Sigmoid colon (tissue), 4 donors: Measurements from ENCODE around the gene HLTF.

Experiments used
- EP300 ChIP-seq, 4 donors: sonication (generic); formaldehyde crosslinking; IDR thresholded peaks; one replicate each; pipeline ENCODE4 v1.6.1; 2017; ENCODE audit warnings: antibody characterized with exemption in 4 of 4
- POLR2A ChIP-seq, 2 donors: fragments of 450-650 bp; IDR thresholded peaks; one replicate each; pipeline ENCODE4 v1.6.1; 2016; ENCODE audit warnings: antibody characterized with exemption in 2 of 2, mild to moderate bottlenecking in 2 of 2, moderate library complexity in 2 of 2

DNA sequence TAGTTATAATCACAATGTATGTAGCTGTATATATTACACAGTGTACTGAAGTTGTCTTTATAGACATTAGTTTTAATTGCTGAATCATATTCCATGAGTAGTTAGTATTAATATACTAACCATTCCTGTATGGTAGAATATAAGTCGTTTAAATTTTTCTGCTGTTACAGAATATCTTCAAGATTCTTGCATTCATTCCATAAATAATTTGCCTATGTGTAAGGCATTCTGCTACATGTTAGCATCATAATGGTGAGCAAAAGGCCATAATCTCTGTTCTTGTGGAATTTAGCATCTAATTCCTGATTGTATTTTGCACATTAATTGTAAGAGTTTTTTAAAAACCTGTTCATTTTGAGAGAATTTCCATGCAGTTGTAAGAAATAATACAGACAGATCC lies 80.9 kb downstream of the HLTF start:
- TF ChIP-seq EP300 (IDR thresholded peaks at IDR 0.05) (no peak), POLR2A (IDR thresholded peaks at IDR 0.05) (no peak)
